GM20431 (cell line): Measurements from ENCODE around the gene PRELID3B.

Experiments
- in situ Hi-C: fragments of 300-500 bp; cut with MseI, MboI; formaldehyde crosslinking; loops from one replicate; pipeline ENCODE4 v1.15.0; 2020; ENCODE audit warnings: low sequenced_read_pairs; ENCODE audit not compliant: unreplicated experiment

The PRELID3B gene

GRCh38 chr20:59001449-59002171 lies 41.0 kb downstream of the PRELID3B start:
- in situ Hi-C loops = no loop called here

GRCh38 chr20:59001068-59001448 lies 41.5 kb downstream of the PRELID3B start:
- in situ Hi-C loops = no loop called here

- in situ Hi-C loops = no loop called here
These were observed 42.3 kb downstream of the PRELID3B start for GRCh38 chr20:59000326-59000725.

GRCh38 chr20:58998656-58999055 lies 43.9 kb downstream of the PRELID3B start:
- in situ Hi-C loops = no loop called here

- in situ Hi-C loops = no loop called here
These were observed 45.3 kb downstream of the PRELID3B start for GRCh38 chr20:58997141-58997770.

GRCh38 chr20:58996226-58996611 lies 46.4 kb downstream of the PRELID3B start:
- in situ Hi-C loops = no loop called here

- in situ Hi-C loops = no loop called here
These were observed 46.9 kb downstream of the PRELID3B start for GRCh38 chr20:58995461-58996225.

GRCh38 chr20:58994390-58995159 lies 48.0 kb downstream of the PRELID3B start:
- in situ Hi-C loops = no loop called here

GRCh38 chr20:58993332-58994248 lies 49.0 kb downstream of the PRELID3B start:
- in situ Hi-C loops = no loop called here

GRCh38 chr20:58992911-58993310 lies 49.7 kb downstream of the PRELID3B start:
- in situ Hi-C loops = no loop called here

- in situ Hi-C loops = no loop called here
These were observed 50.9 kb downstream of the PRELID3B start for GRCh38 chr20:58991715-58992114.

- in situ Hi-C loops = no loop called here
These were observed 51.7 kb downstream of the PRELID3B start for GRCh38 chr20:58990651-58991445.

- in situ Hi-C loops = no loop called here
These were observed 53.4 kb downstream of the PRELID3B start for GRCh38 chr20:58989196-58989595.

- in situ Hi-C loops = no loop called here
These were observed 54.1 kb downstream of the PRELID3B start for GRCh38 chr20:58988565-58988882.

- in situ Hi-C loops = no loop called here
These were observed 54.6 kb downstream of the PRELID3B start for GRCh38 chr20:58987790-58988564.

- in situ Hi-C loops = no loop called here
These were observed 55.5 kb downstream of the PRELID3B start for GRCh38 chr20:58986968-58987517.

- in situ Hi-C loops = no loop called here
These were observed 56.2 kb downstream of the PRELID3B start for GRCh38 chr20:58986286-58986967.
